NCI-H69 (cell line): ENCODE results near the gene MYO16.

Experiments used
- DNase-seq: peaks from one replicate; lab custom pipeline; 2025; lab: John Stamatoyannopoulos, UW

MYO16 gene

GRCh38 chr13:108629181-108629752 lies at the start of gene MYO16:
MYO16 (plus strand) TSS chr13:108629611; CDS start chr13:108629845, 234 bp downstream.
- DNase-seq: no peak

GRCh38 chr13:108586826-108587225 lies 42.6 kb upstream of the MYO16 start:
- no peak for DNase-seq

- DNase-seq: no peak
Observed at GRCh38 chr13:108588516-108588915, 40.9 kb upstream of the MYO16 start.

GRCh38 chr13:108594153-108594552 lies 35.3 kb upstream of the MYO16 start:
- DNase-seq: no peak

GRCh38 chr13:108595436-108596274 lies 33.8 kb upstream of the MYO16 start:
- DNase-seq: no peak

GRCh38 chr13:108597943-108598342 lies 31.5 kb upstream of the MYO16 start:
- no peak for DNase-seq

- no peak for DNase-seq
Observed at GRCh38 chr13:108606424-108606823, 23.0 kb upstream of the MYO16 start.

- DNase-seq: peak; percentile 40
Observed at GRCh38 chr13:108609353-108609752, 20.1 kb upstream of the MYO16 start.

GRCh38 chr13:108610507-108610906 lies 18.9 kb upstream of the MYO16 start:
- DNase-seq: no peak

- DNase-seq: no peak
Observed at GRCh38 chr13:108615241-108615640, 14.2 kb upstream of the MYO16 start.

GRCh38 chr13:108618233-108618632 lies 11.2 kb upstream of the MYO16 start:
- no peak for DNase-seq

- no peak for DNase-seq
Observed at GRCh38 chr13:108621462-108621861, 7.9 kb upstream of the MYO16 start.

- DNase-seq: no peak
Observed at GRCh38 chr13:108624108-108624507, 5.3 kb upstream of the MYO16 start.

- DNase-seq: no peak
Observed at GRCh38 chr13:108624979-108625378, 4.4 kb upstream of the MYO16 start.

GRCh38 chr13:108629988-108630387 lies 577 bp downstream of the MYO16 start:
- DNase-seq: no peak

GRCh38 chr13:108632649-108633167 lies 3.3 kb downstream of the MYO16 start:
- no peak for DNase-seq

- DNase-seq: no peak
Observed at GRCh38 chr13:108638901-108639300, 9.5 kb downstream of the MYO16 start.

GRCh38 chr13:108643646-108644353 lies 14.4 kb downstream of the MYO16 start:
- DNase-seq: no peak

GRCh38 chr13:108645376-108645775 lies 16.0 kb downstream of the MYO16 start:
- no peak for DNase-seq

GRCh38 chr13:108650271-108650670 lies 20.9 kb downstream of the MYO16 start:
- no peak for DNase-seq

- no peak for DNase-seq
Observed at GRCh38 chr13:108656742-108657141, 27.3 kb downstream of the MYO16 start.

GRCh38 chr13:108657519-108657918 lies 28.1 kb downstream of the MYO16 start:
- no peak for DNase-seq

- DNase-seq: no peak
Observed at GRCh38 chr13:108662528-108662927, 33.1 kb downstream of the MYO16 start.
